GM21723 (cell line): ENCODE measurements around the gene SLC9A9.
A peak's percentile ranks its signal among the peaks of the same experiment; 100 is the strongest.

Experiments used
- ATAC-seq: cut with Tn5 transposase; IDR thresholded peaks from one replicate; pipeline ENCODE4 v1.9.1; 2021; ENCODE audit warnings: mild to moderate bottlenecking, moderate library complexity; ENCODE audit not compliant: unreplicated experiment

SLC9A9 gene

DNA sequence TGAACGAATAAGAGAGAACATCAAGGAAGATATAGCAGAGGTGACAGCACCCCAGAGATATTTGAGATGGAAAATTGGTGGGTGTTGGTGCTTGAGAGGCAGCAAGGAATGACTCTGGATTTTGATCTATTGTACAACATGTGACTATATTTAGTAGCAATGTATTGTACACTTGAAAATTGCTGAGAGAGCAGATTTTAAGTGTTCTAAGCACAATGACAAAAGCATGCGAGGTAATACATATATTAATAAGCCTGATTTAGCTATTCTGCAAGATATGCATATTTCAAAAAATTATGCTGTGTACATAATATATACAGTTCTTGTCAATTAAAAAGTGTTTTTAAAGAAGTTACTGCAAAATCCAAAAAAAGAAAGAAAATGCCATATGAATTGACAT lies 194.3 kb downstream of the SLC9A9 start:
- no peak for ATAC-seq

DNA sequence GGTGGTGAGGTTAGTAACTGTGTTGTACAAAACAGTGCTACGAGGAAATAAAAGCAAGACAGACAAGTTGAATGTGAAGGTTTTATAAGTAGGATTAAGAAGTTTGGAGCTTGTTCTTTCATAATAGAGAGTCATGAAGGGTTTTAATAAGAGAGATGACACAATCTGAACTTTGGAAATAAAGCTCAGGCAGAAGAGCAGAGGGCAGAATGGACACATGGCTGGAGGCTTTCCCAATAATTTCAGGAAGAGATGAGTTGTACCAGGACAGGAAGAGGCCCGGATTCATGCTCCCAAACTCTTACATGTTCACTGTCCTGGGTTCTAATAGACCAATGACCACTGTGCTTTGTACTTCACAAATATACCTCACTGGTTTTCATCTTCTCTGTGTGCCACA lies 194.8 kb downstream of the SLC9A9 start:
- no peak for ATAC-seq

DNA sequence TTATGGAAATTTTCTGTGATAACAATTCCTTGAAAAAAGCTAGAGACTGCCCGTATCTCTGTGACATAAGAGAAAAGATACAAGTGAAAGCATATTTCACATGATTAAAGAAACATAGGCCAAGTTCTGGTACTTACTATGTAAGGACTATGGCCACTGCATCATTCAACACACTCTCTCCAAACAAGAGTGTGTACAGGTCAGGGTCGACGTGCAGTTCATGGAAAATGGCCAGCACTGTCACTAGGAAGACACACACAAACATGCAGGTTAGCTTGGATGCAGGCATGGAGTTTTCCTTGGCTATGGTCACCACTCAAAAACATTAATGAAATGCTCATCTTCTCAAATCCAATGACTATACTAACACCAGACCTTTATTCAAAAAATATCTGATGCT lies 196.2 kb downstream of the SLC9A9 start:
- ATAC-seq = no peak

DNA sequence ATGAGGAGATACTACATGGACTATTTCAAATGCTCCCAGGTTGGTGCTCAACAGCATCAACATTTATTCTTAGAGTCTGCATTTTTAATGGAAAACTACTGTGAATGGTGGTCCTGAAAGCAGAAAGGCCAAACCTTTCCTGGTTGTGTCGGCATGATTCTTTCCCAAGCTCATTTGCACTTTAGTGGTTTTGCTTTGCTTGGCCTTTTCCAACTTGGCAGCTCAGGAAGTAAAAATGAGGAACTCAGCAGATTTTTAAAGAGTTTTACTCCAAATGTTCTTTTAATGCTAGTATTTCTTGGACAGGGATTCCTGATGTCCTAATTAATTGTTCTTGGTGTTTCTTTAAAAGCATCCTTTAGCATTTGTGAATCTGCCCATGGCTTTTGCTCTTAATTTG lies 197.4 kb downstream of the SLC9A9 start:
- no peak for ATAC-seq

DNA sequence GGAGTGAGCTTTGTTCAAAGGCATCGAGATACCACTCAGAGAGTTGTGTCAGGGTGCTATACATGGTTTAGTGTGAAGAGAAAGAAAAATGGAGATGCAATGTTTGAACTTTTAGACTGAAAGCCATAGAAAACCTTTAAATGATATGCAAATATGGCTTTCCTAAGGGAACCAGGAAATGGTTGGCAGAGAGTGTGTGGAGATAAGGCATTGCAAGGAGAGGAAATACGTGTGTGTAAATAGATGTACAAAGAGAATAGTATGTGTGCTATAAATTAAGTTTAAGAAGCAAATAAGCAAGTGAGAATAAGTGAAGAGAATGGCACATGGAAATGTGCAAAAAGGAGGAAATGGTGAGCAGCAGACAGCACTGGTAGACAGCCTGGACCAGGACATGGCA lies 198.1 kb downstream of the SLC9A9 start:
- ATAC-seq = no peak

DNA sequence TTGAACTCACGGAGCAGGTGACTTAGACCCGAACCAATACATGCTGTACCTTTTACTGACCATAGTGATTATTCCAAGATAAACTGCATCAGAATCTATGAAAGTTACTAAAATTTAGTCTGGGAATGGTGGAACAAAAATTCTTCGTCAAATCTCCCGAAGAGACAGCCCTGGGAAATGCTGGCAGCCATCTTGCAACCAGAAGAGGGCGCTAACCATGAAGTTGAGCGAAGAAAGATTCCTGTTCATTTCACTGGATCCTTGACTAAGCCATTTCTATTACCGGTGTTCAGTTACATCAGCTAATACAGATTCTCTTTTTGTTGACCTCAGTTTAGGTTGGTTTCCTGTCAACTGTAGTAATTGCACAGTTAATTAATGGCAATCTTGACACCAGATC lies 199.6 kb downstream of the SLC9A9 start:
- ATAC-seq = no peak

DNA sequence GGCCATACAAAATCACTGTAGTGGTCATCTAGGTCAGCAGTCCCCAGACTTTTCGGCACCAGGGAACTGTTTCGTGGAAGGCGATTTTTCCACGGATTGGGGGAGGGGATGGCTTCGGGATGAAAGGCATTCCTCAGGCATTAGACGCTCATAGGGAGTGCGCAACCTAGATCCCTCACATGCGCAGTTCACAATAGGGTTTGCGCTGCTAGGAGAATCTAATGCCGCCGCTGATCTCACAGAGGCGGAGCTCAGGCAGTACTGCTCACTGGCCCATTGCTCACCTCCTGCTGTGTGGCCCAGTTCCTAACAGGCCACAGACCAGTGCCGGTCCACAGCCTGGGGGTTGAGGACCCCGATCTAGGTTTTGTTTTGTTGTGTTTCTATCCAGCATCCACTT lies 200.1 kb downstream of the SLC9A9 start:
- ATAC-seq = no peak

DNA sequence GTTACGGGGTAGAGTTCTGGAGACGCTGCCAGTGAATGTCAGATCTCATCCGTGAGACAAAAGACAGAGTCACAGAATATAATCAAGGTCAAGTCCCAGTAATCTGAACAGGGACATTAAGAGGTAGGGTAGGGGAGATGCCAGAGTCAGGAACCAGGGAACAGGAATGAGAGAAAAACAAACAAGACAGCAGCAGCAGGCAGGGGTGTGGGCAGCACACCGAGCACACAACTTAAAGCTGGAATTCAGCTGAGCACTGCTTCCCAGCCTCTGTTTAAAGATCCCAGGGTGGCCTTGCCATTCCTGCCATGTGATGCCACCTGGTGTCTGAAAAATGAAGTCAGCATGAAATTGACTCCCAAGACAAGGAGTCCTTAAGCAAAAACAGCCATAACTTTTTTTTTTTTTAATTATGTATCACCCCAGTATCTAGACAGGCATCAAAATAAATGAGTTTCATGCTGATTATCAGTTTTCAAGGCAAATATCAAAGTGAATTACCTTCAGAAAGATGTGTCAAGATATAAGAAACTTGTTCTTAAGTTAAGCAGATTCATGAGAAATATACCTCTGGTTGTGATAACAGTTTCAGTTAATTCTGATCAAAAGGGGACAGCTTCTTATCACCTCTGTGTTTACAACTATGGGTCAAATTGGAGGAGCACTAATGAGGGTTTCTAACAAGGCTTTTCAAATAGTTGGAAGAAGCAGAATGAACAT lies 203.7 kb downstream of the SLC9A9 start:
- peak; percentile 66 for ATAC-seq

DNA sequence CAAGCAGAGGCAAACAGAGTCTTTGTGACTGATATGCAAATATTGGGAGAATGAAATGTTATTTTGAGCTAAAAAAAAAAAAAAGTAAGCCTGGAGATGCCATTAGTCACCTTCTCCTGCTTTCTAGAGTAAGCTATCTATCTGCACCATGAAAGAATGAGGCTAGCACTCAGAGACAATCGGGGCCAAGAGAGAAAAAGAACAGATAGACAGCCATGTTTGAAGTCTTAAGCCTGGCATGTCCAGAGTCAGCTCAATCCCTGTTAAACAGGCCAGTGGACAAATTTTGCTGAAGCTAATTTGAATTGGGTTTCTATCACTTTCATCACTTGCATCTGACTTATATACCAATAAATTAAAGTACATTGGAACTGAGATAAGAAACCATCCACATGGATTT lies 204.4 kb downstream of the SLC9A9 start:
- ATAC-seq = no peak

DNA sequence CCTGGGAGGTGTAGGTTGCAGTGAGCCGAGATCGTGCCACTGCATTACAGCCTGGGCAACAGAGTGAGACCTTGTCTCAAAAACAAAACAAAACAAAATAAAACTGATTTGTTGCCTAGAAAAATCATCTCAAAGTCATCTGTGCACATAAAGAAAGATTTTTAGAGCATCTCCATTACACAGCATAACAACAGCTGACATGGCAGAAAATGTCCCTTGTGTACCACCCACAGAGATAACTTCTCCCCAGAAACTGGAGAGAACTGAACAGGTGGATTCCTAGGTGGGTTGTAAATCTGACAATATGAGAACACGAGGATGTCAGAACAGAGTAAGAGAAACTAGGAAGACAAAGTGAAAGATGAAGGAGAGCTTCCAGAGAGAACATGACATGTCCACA lies 207.5 kb downstream of the SLC9A9 start:
- no peak for ATAC-seq

DNA sequence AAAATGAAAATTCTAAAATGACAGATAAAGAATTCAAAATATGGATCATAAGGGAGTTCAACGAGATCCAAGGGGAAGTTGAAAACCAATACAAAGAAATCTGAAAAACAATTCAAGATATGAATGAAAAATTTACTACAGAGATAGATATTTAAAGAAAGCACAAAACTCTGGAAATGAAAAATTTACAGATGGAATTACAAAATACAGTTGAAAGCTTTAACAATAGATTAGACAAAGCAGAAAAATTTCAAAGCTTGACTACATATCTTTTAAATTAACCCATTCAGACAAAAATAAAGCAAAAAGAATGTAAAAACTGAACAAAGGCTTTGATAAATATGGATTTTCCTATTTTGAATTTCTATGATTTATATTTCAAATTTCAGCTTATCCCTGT lies 211.1 kb downstream of the SLC9A9 start:
- no peak for ATAC-seq

DNA sequence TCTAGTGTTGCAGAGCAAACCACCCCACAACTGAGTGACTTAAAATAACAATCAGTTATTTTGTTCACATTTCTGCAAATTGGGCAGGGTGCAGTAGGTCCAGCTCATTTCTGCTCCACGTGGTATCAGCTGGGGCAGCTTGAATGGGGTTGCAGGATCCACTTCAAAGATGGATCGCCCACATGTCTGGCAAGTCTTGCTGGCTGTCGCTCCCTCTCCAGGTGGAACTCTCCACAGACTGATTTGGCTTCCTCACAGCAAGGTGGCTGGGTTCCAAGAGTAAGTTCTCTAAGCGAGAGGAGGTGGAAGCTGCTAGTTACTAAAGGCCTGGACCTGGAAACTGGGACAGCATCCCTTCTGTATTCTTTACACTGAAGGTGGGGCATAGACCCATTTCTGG lies 213.3 kb downstream of the SLC9A9 start:
- ATAC-seq = no peak

DNA sequence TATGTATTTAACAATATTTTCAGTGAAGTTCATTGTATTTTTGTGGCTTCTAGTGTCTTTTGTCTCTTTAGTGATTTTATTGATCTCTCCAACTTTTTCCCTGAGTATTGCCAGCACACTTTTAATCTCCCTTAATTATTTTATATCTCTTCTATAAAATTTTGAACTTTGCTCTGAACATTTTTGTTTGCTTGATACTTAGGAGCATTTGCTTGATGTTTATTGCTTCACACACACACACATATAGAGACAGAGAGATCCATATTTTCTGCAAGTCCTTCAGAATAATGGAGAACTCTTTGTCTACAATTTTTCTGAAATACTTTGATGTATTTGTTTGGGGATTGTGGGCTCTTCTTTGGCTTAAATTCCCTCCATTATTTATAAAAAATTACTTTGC lies 213.8 kb downstream of the SLC9A9 start:
- ATAC-seq = no peak

DNA sequence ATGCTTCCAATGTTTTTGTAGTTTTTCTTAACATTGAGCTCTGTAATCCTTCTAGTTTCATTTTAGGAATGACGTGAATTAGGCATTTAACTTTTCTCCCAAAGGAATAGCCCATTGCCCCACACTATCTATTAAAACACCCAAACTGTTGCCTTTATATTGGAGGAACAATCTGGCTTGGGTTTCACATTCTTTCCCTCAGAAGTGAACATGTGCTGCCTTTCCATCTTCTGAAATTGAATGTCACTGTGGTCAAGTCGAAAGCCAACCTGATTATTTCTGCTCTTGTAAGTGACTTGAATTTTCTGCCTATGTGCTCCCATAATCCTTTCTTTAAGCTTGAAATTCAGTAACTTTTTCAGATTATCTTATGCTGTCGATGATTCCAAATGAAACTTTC lies 214.5 kb downstream of the SLC9A9 start:
- ATAC-seq = no peak

DNA sequence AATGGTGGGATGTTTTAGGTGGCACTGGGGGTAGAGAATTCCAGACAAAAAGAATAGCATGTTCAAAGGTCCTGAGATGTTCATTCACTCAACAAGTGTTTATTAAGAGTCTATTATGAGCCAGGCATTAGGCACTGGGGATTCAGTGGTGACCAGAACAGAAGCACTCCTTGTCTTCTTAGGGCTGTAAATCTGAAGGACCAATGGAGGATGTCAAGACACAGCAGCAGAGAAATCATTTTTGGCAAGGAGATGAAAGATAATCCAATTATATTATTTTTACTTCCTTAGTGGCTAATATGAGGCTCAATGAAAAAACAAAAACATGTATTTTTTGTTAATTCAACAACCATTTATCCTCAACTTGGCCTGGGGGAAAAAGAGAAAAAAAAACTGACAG lies 218.5 kb downstream of the SLC9A9 start:
- ATAC-seq = no peak

DNA sequence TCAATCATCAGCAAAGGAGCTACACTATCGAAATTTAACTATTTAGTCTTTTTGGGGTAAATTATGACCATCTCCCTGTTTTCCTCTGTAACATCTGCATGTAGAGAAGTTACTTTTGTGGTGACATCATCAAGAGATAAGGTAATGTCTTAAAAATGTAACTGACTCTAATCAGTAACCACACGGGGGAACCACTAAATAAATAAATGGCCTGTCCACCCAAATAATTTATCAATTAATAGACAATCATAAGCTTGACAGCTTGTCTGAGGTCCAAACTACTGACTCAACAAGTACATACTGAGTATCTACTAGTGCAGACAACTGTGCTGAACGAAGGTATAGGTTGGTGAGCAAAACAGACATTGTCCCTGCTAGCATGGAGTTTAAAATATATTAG lies 219.3 kb downstream of the SLC9A9 start:
- ATAC-seq = no peak

DNA sequence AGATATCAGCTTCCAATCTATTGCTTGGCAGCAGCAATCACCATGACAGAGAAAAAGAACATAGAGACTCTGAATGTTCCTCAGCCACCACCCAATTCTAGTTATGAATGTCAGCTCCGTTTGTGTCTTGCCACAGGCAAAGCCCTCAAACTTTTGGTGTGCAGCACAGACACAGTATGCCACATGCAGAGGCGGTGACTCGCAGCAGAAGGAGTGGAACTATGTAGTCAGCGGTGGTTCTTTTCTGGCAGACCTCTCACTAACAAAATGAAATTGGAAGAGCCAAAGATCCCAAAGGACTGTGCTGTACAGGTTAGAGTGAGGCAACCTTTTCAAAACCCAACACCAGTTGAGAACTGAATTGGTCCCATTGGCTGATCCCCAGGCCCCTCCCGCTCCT lies 220.9 kb downstream of the SLC9A9 start:
- no peak for ATAC-seq

DNA sequence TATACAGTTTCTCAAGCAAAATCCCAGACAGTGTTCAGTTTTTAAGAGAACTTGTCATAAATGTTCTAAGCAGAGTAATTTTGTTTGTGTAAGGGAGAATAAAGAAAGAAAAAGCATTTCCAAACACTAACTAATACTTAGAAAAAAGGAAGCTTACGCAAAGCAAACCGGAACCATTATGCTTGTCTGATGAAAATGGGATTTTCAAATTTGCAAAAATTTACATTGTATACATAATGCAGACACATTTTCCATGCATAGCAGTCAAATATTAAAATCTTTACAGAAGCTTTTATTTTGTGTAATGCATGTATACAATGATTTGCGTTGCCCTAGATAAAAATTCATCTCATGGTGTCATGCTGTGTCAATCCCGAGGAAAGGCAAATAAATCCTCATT lies 229.0 kb downstream of the SLC9A9 start:
- ATAC-seq = no peak

DNA sequence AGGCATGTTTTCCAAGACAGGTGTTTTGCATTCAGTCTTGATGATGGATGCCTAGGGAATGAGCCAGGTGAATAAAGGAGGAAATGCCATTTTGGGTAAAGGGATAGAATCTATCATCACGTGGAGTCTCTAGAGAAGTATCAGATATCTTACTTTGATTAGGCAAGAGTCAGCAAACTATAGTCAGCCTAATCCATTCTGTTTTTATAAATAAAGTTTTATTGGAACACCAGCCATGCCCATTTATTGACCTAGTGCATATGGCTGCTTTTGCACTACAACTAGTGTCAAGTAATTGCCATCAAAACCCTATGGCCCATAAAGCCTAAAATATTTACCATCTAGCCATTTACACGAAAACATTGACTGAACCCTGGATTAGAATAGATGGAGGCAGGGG lies 231.2 kb downstream of the SLC9A9 start:
- no peak for ATAC-seq

DNA sequence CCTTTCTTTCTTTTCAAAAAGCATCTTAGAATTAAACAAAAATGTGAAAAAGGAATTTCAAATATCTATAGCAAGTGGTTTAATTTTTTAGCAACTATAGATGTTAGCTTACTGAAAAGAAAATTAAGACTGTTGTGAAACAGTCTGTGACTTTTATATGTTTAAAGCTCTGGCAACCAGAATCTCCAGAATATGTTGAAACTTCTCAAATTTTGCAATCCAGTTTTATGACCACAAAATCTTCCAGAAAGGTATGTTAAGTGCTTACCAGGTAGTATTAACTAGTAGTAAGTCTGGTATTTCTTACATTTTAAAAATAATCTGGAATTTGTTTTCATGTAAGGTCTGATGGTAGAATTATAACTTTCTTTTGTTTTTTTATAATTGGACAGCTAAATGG lies 235.0 kb downstream of the SLC9A9 start:
- ATAC-seq = no peak

DNA sequence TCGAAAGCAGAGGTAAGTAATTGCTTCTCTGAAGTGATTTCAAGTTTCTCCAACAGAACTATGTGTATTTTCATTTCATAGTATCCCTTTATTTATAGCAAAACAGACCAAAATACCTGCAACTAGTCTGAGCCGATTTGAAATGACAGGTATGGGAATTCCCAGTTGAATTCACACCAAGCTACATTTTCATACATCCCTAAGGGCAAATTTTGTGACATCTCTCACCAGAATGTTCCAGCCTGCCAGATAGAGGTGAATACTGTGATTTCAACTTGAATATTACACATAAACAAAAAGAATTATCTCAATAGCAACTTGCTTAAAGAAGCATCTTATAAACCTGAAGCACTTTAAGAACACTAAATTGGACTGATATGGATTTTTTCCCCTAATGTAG lies 235.7 kb downstream of the SLC9A9 start:
- no peak for ATAC-seq

DNA sequence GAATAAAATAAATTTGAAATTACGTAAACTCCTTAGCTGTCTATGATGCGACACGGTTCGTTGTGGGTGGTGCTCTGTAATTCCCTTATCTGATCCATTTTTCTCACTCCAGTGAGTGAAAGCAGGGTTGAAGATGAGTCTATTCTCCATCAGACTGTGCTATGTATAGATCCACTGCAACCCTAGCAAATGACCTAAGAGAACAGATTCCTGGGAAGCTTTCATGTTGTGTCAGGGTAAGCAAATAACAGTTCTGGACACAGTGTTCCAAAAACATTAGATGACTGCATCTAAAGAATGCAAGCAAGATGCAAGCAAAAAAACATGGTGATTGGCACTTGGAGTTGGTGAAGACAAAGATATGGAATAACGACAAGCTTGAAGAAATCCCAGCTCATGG lies 239.3 kb downstream of the SLC9A9 start:
- ATAC-seq = no peak

DNA sequence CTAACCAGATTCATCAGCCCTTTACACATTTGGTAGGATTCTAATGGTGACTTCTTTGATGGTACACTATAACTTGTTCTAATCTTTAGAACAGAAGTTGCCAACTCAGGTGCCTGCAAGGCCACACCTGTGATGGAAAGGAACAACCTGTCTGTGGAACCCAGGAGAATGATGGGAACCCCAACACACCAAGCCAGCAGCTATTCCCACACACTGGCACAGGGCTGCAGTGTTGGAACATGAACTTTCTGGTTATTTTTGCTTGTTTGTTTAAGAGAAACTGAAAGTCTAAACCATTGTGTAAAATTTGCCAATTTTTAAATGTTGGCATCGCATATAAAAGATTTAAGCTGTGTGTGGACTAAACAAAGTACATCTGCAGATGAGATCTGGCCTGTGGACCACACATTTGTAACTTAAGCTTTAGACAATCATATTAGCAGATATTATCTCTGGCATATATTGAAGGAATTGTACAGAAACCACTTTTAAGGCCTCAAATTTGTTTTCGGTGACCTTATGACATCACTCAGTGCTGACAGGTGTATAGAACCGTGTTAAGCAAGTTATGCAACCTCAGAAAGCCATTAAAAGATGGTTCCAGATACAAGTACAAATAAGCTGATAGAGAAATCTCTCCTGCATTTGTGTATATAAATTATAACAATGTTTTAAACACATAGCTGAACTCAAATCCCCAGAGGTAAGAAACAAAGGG lies 242.9 kb downstream of the SLC9A9 start:
- no peak for ATAC-seq
